DMS53 treated with DMSO at 0.1 percent for 48 hours (cell line): ENCODE measurements around the gene CCDC89.
"Not testable (repeated sequence)": the region's sequence is repeated elsewhere in the genome, so short reads cannot be mapped to it uniquely, and the experiment has no call there.

ENCODE experiments used
- DNase-seq: peaks from one replicate; lab custom pipeline; 2025; ENCODE audit not compliant: unreplicated experiment; lab: John Stamatoyannopoulos, UW

CCDC89 gene

DNA sequence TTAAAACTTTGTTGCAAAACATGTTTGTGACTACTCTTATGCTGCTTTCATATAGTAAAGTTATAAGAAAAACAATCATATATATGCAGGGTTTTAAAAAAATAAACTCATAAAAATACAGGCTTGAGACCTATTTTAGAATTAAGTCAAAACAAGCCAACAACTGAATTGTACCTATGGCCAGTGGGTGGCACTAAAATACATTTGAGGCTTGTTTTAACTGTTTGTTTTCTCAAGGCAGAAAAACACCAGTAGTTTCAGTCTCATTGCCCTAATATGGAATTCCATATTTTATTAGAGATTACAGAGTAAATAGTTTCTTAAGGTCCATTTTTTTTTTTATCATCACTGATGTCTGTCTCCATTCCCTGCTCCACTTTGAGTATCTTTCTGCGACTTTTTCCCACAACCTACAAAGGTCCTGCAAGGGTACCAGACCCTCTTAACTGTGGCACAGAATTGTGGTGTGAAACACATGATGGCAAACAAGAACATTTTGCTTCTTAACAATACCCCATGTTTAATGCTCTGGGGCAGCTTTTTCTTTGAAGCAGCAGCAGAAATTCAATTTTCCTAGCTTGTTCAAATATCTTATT lies 8.5 kb upstream of the CCDC89 start:
- DNase-seq = peak; percentile 79

DNA sequence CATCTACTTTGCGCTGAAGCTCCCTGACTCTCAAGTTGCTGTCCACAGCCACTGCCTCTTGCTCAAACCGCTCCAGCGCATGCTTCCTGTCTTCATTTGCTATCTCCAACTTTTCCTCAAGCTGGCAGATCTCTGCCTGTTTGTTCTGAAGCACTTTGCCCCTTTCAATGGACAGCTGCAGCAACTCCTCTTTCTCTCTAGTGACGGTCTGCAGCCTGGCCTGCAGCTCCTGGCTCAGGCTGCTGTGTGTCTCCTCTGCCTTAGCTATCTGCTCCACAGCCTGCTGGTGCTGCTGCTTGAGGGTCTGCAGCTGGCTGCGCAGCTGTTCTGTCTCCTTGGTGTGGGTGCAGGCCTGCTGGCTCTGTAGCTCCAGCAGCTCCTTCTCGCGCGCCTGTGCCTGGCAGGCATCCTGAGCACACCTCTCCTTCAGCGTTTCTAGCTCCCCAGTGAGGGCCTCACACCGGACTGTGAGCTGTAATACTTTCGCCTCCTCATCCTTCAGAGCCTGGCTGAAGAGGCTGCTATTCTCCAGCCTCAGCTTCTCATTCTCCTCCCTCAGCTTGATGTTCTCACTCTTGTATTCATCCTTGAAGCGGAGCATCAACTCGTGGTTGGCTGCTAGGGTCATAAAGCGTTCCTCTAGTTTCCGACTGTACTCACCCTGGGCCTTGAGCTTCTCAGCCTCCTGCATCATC lies 723 bp downstream of the CCDC89 start:
- DNase-seq = peak; percentile 79

DNA sequence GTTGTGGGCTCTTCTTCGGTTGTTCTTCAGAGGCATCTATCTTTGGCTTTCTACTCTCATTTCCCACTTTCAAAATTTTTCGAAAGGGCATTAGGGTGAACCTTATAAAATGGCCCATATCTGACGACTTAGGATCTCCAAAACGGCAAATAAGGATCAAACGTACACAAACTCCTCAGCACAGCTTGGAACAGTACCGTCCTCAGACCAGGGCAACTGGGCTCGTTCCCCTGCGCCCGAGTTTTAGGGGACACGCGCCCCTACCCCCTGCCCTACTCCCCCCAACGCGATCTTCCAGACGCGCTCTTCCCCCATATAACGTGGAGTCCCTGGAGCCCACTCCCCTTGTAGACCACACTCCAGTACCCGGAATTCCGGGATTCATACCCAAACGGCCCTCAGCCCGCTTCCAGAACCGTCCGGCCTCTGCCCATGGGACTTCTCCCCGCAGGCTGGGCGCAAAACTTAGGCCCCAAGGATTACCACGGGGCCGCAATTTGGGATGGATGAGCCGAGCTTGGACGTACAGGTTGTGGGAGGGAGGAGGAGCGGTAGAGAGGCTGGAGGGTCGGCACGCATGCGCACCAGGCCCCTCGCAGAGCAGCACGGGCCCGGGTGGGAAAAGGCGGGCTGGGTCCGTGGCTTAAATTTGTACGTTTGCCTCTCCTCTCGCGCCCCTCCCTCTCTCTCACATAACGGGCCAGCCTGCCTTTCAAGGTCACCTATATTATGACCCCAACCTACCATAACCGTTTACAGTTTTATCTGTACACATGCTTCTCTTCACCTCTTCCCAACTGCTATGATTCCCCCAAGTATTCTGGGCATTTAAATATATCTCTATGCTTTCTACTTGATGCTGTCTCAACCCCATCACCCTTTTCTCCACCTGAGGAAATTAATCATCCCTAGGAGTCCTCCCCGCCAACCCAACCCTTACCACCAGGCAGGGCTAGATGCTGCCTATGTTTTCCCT lies 3.4 kb downstream of the CCDC89 start:
- DNase-seq = peak; percentile 74

DNA sequence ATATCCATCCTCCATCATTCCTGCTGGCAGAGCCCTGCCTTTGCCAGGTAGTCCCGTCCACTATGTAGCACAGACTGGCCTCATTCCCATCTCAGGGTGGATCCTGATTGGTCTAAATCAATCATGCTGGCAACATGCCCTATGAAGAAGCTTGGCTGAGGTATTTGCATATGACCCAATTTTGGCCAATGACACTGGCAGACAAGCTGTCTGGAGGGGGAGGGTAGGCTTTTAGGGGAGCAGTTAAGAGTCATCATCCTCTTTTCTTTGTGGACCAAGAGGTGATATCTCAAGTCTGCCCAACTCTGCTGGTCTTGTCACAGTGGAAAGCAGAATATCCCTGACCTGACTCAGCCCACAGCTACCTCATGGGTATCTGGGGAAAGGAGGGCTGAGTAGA lies 5.1 kb downstream of the CCDC89 start:
- no peak for DNase-seq

DNA sequence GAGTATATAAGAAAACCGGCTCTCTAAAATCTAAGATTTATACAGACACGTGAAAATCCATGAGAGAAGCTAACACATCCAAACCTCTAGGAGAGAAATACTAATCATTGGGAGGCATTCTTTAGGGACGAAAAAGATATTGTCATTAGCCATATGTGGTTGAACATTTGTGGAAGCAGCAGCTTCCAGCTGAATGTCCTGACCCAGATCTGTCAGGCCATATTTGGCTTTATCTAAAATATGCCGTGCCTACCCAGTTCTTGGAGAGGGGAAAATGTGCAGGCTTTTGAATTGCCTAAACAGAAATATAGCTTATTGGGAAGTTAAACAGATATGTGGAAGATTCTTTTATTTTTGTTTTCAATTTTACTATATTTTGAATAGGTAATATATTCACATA lies 6.4 kb downstream of the CCDC89 start:
- DNase-seq = no peak

DNA sequence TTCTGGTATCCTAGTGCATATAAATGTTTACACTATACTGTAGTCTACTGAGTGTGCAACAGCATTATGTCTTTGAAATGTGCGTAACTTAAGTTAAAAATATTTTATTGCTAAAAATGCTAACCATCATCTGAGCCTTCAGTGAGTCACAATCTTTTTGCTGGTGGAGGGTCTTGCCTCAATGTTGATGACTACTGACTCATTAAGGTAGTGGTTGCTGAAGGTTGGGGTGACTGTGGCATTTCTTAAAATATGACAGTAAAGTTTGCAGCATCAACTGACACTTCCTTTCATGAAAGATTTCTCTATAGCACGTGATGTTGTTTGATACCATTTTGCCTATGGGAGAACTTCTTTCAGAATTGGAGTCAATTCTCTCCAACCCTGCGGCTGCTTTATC lies 12.6 kb downstream of the CCDC89 start:
- DNase-seq = no peak

DNA sequence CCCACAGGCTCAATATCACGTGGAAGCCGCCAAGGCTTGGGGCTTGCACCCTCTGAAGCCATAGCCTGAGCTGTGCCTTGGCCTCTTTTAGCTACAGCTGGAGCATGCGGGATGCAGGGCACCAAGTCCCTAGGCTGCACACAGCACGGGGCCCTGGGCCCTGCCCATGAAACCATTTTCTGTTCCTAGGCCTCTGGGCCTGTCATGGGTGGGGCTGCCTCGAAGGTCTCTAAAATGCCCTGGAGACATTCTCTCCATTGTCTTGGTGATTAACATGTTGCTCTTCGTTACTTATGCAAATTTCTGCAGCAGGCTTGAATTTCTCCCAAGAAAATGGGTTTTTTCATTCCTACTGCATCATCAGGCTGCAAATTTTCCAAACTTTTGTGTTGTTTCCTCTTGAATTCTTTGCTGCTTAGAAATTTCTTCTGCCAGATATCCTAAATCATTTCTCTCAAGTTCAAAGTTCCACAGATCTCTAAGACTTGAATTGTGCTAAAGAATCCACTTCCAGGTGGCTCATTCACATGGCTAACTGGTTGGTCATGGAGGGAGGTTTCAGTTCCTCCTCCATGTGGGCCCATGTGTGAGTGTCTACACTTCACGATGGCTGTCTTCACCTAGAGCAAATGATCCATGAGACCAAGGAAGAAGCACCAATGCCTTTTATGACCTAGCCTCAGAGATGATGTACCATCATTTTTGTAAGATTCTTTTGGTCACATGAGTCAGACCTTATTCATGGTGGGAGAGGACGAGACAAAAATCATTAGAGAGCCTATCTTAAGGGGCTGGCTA lies 13.7 kb downstream of the CCDC89 start:
- no peak for DNase-seq

DNA sequence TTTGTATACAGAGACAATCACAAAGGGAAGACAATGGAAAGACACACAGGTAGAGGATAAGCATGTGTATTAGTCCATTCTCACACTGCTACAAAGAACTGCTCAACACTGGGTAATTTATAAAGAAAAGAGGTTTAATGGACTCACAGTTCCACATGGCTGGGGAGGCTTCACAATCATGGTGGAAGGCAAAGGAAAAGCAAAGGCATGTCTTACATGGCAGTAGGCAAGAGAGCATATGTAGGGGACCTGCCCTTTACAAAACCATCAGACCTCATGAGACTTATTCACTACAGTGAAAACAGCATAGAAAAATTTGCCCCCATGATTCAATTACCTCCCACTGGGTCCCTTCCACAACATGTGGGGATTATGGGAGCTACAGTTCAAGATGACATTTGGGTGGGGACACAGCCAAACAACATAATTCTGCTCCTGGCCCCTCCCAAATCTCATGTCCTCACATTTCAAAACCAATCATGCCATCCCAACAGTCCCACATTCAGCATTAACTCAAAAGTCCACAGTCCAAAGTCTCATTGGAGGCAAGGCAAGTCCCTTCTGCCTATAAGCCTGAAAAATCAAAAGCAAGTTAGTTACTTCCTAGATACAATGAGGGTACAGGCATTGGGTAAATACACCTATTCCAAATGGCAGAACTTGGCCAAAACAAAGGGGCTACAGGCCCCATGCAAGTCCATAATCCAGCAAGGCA lies 14.9 kb downstream of the CCDC89 start:
- not testable (repeated sequence) for DNase-seq

DNA sequence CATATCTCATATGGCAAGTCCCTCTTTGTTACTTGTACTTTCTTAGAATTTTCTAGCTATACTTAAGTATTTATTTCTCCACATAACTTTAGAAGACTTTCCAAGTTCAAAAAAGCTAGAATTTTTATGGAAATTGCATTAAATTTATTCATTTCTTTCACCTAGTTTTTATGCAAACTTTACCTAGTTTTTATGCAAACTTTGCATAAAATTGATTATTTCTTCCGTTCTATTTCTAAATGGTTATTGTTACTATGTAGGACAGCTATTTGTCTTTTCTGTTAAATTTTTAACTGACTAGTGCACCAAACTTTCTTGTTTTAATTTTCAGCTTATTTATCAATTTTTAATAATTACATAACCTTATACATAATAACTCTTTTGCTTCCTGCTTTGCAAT lies 17.8 kb downstream of the CCDC89 start:
- no peak for DNase-seq

DNA sequence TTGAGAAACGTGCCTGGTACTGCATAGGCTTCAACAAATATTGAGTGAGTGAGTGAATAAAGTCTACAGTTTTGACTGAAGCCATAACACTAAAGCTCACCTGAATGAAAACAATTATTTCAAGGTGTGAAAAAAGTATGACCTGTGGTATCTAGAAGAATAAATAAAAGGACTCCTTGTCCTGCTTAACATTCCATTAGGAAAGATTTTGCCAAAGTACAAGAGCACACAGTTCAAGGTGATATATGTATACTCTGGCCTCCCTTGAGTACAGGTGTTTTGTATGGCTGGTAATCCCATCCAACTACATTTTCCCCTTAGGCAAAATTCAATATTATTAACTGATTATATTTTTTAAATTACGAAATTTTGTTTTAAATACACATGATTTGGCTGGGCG lies 19.3 kb downstream of the CCDC89 start:
- no peak for DNase-seq

DNA sequence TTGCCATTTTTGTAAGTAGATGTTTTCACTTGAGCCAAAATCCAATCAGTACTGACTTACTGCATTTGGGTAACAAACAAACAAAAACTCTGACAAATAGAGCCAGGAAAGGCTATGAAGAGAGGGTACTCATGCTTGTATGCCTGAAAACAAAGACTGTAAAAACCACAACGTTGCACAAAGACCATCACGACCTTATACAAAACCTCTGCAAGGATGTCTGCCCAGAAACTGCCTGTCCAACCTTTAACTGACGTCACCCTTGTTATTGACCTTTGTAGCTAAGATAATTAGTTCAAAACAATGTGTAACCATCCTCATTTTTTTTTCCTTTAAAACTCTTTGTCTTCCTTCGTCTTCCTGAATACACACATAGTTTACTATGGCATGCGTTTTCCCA lies 20.3 kb downstream of the CCDC89 start:
- no peak for DNase-seq

DNA sequence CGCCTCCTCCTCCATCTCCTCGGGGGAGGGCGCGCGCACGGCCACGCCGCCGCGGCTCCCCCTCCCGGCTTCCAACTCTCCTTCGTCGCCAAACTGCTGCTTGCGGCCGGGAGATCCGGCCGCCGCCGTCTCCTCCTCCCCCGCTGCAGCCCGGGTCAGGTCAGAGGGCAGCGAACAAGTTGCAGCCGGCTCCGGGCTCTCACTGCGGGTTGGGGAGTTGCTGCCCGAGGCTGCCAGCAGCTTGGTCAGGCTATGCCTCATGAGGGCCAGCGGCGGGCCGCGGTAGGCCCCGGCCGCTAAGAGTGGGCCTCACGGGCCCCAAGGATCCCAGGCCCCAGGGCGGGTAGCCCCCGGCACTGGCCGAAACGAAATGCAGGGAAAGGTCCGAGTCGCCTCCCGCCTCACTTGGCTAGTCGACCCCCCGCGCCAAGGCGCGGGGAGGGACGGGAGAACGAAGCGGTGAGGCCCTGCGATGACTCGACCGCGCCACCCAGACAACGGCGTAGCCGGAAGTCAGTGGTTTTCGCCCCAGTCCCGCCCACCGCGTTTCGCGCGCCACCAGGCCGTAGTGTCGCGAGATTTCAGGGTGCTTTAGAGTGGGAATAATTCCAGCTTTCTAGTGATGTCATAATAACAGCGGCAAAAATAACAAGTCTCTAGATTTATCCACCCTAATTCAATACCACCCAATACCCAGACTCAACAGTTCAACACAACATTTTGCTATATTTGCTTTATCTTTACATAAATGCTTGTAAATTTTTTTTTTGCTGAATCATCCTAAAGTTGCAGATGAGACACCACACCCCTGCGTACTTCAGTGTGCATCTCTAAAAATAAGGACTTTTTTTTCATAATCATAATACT lies 21.1 kb downstream of the CCDC89 start, which contains the start of gene CREBZF:
TSS of gene CREBZF (minus strand) at position 515 of the 867 bp plus-strand sequence. CDS start at position 261, 254 bp downstream.
- peak; percentile 98 for DNase-seq

DNA sequence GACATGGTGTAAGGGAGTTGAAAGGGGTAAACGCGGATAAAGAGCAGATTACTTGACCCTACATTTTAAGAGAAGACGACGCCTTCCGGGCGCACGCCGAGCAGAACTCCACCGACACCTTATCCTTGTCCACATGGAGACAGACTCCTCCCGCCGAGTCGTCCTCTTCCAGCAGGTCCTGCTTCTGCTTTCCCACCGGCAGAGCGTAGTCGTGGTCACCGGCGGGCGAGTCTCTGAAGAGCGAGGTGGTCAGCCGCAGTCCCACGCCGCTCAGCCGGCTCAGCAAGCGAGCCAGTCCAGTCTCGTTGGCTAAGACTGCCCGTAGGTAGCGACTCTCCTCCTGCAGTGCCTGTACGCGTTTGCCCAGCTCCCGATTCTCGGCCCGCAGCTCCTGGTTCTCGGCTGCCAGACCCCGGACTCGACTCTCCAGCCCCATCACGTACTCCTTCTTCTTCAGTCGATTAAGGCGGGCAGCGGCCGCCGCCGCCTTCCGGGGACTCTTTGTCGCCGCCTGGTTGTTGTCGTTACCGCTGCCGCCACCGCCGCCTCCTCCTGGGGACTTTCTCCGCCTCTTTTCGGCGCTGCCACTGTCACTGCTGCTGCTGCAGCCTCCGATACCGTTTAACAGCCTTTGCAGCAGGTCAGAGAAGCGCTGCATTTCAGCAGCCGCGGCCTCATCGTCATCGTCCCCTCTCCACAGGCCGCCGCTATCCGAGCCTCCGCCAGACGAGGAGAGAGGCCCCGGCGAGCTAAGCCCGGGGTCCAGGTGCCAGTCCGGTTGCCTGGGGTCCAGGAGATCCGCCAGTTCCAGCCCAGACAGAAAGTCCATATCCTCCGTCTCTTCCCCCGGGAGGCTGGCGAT lies 22.0 kb downstream of the CCDC89 start:
- DNase-seq = peak; percentile 83

DNA sequence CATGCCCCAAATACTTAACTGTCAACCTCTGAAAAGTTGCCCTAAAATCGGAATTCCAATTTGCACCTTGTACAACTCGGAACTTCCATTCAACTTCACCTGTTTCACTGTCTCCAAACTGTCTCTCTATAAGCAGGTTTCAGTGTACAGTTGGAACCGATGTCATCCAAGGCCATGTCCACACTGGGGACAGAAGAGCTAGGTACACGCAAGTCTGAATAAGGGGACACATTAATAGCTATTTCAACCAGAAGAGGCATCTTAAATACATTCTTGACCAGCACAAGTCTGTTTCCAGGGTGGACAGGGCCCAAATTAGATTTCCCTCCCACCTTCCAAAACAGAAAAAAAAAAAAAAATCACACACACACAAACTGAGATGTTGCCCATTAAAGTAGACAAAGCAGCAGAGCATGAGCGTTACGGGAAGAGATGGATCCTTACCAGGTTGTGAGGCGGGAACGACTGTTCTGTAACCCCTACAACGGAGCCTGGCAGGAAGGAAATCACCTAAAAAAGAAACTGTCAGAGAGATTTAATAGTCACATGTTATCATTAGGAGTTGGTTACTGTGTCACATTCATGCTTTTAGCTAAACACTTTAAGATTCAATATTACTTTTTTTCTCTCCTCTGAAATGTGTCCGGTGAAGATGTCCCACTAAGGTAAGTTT lies 22.8 kb downstream of the CCDC89 start:
- no peak for DNase-seq

DNA sequence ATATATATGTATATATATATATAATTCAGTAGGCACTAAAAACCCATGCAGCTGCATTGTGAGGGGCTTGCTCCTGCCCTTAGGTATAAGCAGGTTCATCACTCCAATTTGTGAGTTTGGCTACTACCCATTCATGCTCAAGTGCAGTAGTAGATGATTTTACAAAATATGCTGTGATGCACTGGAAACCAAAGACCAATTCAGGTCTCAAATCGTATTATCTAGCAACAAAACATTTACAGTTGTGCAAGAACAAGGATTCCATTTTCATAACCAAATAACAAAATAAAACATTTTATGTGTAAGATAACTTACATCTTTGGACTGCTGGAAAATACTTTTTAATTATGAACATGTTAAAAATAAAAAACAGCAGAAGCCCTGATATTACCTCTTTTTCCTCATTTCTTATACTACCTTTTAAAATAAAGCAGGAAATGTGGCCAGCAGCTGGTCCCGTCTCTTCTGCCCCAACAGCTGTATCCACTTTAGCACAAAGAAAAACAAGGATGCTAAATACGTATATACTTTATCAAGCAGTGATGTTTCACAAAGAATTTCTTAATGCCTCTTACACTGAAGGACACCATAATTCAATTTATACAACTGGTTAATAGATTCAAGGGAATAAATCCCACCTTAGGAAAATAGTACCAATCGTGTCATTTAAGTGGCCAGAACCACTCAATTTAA lies 23.9 kb downstream of the CCDC89 start:
- DNase-seq = no peak

DNA sequence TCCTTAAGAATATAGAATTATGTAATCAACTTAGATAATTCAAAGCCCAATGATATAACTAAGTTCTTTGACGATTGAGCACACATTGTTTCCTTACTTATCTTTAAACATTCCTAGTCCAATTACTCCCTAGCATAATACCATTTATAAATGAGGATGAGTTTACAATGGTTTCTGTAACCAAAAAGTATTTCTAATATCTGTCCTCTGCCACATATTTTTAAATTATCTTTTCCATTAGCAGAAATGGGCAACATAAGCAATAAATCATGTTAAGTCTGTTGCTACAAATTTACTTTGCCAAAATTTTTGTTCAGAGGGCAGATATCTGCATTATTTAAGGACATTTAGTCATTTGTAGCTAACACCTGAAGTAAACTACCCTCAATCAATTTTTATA lies 27.8 kb downstream of the CCDC89 start:
- DNase-seq = no peak

DNA sequence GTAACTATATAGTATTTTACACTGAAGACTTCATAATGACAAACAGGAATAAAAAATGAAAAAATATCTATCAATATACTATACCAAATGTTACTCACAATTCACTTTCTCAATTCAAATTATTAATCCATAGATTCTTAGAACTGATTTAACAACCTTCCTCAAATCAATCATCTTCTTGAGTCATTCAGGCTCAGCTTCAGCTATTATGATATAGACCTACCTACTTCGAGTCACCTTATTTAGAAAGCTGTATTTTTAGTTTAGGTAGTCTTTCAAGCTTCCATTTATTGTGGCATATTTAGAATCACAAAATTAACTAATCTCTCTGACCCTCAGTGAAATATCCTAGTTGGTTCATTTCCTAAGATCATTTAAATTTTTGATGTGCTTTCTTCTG lies 29.2 kb downstream of the CCDC89 start:
- no peak for DNase-seq
